Fibroblast of lung (primary cell): Measurements from ENCODE around the gene EDEM1.

ENCODE experiments used
- EZH2 ChIP-seq: IDR thresholded peaks from 2 replicates; pipeline ENCODE4 v1.5.1; 2012; ENCODE audit warnings: low read length, control low read depth, mild to moderate bottlenecking; ENCODE audit errors: missing control alignments
- TF ChIP-seq, protein P1 (sequence below), 2 donors: IDR thresholded peaks in 1 of 2; conservative IDR thresholded peaks in 1 of 2; 1 replicate in 1 of 2; 2 replicates in 1 of 2; pipeline ENCODE4 v1.5.1; 2011 to 2012; ENCODE audit warnings: low read length in 2 of 2, control low read depth in 1 of 2, inconsistent platforms in 1 of 2, low read depth in 1 of 2, mild to moderate bottlenecking in 1 of 2

DNA sequence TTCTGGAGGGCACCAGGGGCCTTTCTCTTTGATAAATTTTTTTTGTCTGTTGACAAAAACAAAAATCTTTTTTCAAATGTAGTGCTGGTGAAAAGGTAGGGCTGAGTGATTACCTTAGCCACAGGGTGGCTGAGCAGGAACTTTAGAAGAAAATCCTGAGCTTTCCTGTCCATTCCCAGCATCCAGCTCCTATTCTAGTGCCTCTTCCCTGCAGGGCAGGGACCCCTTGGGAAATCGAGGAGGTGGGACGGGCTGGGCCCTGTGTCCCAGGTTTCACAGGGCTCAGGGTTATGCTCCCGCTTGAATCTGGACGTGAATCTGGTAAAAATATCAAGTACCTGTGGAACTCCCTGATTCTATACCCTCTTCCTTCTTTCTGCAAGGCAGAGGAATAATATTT is 31.7 kb downstream of the EDEM1 start:
- no peak for TF ChIP-seq EZH2
- TF ChIP-seq, protein P1, sequence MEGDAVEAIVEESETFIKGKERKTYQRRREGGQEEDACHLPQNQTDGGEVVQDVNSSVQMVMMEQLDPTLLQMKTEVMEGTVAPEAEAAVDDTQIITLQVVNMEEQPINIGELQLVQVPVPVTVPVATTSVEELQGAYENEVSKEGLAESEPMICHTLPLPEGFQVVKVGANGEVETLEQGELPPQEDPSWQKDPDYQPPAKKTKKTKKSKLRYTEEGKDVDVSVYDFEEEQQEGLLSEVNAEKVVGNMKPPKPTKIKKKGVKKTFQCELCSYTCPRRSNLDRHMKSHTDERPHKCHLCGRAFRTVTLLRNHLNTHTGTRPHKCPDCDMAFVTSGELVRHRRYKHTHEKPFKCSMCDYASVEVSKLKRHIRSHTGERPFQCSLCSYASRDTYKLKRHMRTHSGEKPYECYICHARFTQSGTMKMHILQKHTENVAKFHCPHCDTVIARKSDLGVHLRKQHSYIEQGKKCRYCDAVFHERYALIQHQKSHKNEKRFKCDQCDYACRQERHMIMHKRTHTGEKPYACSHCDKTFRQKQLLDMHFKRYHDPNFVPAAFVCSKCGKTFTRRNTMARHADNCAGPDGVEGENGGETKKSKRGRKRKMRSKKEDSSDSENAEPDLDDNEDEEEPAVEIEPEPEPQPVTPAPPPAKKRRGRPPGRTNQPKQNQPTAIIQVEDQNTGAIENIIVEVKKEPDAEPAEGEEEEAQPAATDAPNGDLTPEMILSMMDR (conservative IDR thresholded peaks at IDR 0.05 in 1 of 2, IDR thresholded peaks at IDR 0.05 in 1 of 2; ENCODE audit: low read depth in 1 of 2, low read length in 2 of 2) = no peak
